ENCODE results near the gene SRSF4. TPM values are rescaled to one million over a fixed set of nuclear protein-coding genes. Genes with fewer than 3 reads are reported as not detected.

Gene SRSF4
- total and polyA plus RNA-seq, 2 of the 8 experiments (the other 6 are each of a cell fraction or from before 2014, with no cell fraction given), result 34.9 to 86.5 TPM

- Histone ChIP-seq H3K36me3 (ENCODE audit: control insufficient read depth in 2 of 4, insufficient read depth in 4 of 4, low read length in 3 of 4) (peaks cover 20 to 57% (median 42%) of the 10 kb centered on the region in 4 experiments), H2AFZ (ENCODE audit: low read length) (no peak overlapping the region), H3K4me3 (ENCODE audit: extremely low read depth in 1 of 4, insufficient read depth in 2 of 4, low read depth in 3 of 4, low read length in 4 of 4) (no peak overlapping the region), H3K56ac (replicated peaks; ENCODE audit: insufficient read length, low read depth, low read length) (no peak overlapping the region), H3K18ac (ENCODE audit: extremely low read depth, low read length) (no peak overlapping the region), H3K9ac (replicated peaks in 1 of 4; ENCODE audit: extremely low read depth in 1 of 4, low read depth in 3 of 4, low read length in 3 of 4) (no peak overlapping the region), H3K4ac (replicated peaks; ENCODE audit: insufficient read length, low read depth, low read length) (no peak overlapping the region), H4K20me1 (replicated peaks in 1 of 2; ENCODE audit: control insufficient read depth in 1 of 2, insufficient read depth in 2 of 2, low read length in 2 of 2) (peaks cover 0 to 2% of the 10 kb centered on the region in 2 experiments), H2BK20ac (ENCODE audit: low read length) (no peak overlapping the region), H2BK120ac (replicated peaks; ENCODE audit: low read depth, low read length) (no peak overlapping the region), H3K27ac (ENCODE audit: low read depth, low read length) (no peak overlapping the region; the same call in 1 of the 2 replicates), H2BK5ac (ENCODE audit: low read depth, low read length) (no peak overlapping the region), H3K27me3 (replicated peaks in 1 of 4; ENCODE audit: control insufficient read depth in 3 of 4, extremely low read depth in 1 of 4, insufficient read depth in 3 of 4, low read length in 3 of 4) (no peaks in the 10 kb centered on the region), H2BK15ac (ENCODE audit: low read length) (no peak overlapping the region), H3K4me2 (ENCODE audit: insufficient read depth in 1 of 2, low read depth in 2 of 2, low read length in 2 of 2) (no peak overlapping the region), H3K23ac (ENCODE audit: insufficient read length) (no peak overlapping the region), H4K8ac (ENCODE audit: extremely low read depth, insufficient read depth, low read length) (no peak overlapping the region), H3K23me2 (ENCODE audit: low read depth, low read length) (no peaks in the 10 kb centered on the region), H4K5ac (ENCODE audit: insufficient read length, low read depth, low read length) (no peak overlapping the region), H3K79me1 (ENCODE audit: low read depth, low read length) (0 out of 2 replicates have a peak, but pooled peaks cover 2% of the 10 kb centered on the region), H3K4me1 (replicated peaks in 1 of 4; ENCODE audit: control insufficient read depth in 3 of 4, insufficient read depth in 4 of 4, low read length in 3 of 4) (no peaks in the 10 kb centered on the region), H4K91ac (replicated peaks; ENCODE audit: insufficient read length, low read length) (no peak overlapping the region), H2AK5ac (ENCODE audit: low read depth, low read length) (no peak overlapping the region), H3K79me2 (ENCODE audit: control insufficient read depth in 1 of 2, insufficient read depth in 2 of 2, low read length in 2 of 2) (no peaks in the 10 kb centered on the region), H3K14ac (ENCODE audit: insufficient read length) (no peak overlapping the region), H3K9me3 (ENCODE audit: insufficient read depth in 2 of 2, low read depth in 1 of 2, low read length in 1 of 2) (peaks cover 0 to 2% of the 10 kb centered on the region in 2 experiments; a peak in 1 of 4 replicates), H2BK12ac (ENCODE audit: low read depth, low read length) (no peak overlapping the region)
- POLR2A ChIA-PET (ENCODE audit: partially characterized antibody), result interaction anchor here (0.7 to 3.8 kb wide), 9 partner anchors 9 to 52 kb away, joined by 3 to 19 read pairs (median 3); no protein-coding TSS in a partner anchor
- TF ChIP-seq BACH1 (IDR thresholded peaks at IDR 0.05; ENCODE audit: low read length) (no peak), POLR2A (IDR thresholded peaks at IDR 0.05; ENCODE audit: control extremely low read depth in 1 of 2, low read depth in 2 of 2, low read length in 2 of 2) (peak in 1 of 2 experiments; percentile 57; a peak in 1 of 3 replicates)
- DNase-seq (ENCODE audit: low read depth in 1 of 2, low spot score in 2 of 2) (no peak), FAIRE-seq (no peak)
- WGBS, 2 experiments (ENCODE audit: extremely low coverage in 1 of 2, insufficient coverage in 1 of 2, insufficient read length in 1 of 2, insufficient replicate concordance in 2 of 2, low coverage in 1 of 2, low lambda C conversion rate in 2 of 2, missing lambda C conversion rate in 1 of 2), result 95% methylated on average over 8 of the region's 8 CpGs; no CpG with 5 or more reads in 1 of the 2 experiments
- CTCF ChIA-PET (ENCODE audit: partially characterized antibody), result interaction anchor here (0.8 to 1.2 kb wide), 2 partner anchors 28 to 51 kb away, joined by 3 read pairs; no protein-coding TSS in a partner anchor
Observed at GRCh38 chr1:29145739-29146437, 35.8 kb downstream of the SRSF4 start.

Data from H1 (cell line).